ENCODE results near the gene POLR3H.

POLR3H gene

DNA sequence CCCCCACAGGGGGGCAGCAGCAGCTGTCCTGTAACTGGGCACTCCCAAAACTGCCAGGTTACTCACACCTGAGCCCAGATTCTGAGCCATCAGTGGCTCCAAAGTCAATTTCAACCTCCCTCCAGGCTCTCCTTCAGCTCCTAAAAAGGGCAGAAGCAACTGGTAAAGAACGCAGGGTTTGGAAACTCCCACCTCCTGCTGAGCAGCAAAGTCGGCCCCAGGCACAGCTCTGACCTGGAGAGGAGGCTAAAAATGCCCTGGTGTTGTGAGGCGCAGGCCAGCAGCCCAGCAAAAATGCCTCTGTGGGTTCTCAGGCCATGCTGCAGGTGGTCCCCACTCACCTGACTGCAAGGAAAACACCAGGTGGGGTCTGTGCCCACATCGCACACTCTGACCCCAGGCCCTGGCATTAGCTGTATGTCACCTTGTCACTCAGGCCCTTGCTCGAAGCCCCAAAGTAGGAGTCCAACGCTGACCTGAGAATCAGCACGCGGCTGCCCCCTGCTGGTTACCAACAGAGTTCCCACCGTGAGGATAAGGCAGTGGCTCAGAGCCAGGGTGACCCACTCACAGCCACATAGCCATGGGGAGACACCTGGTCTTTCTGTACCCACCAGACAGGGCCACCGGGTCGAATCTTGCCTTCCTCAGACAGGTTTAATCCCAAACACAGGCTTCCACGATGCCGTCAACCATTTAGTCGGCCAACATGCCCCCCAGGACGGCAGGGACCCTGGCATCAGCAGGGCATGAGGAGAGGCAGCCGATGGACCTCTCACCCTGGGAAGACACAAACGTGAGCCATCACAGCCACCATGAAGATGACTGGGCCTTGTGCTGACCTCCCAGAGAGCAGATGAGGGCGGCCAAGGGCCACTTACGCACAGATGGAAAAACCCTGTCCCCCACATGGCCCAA, 11.1 kb downstream of the POLR3H start:
- H3K9me3 ChIP-seq (ENCODE audit: control insufficient read depth, low read length) = no peaks in the 10 kb centered on the region
- DNase-seq (ENCODE audit: low read depth) = peak; percentile 81
- peaks cover 44% of the 10 kb centered on the region for H3K36me3 ChIP-seq (ENCODE audit: control insufficient read depth, insufficient read depth, low read length, severe bottlenecking)
- H3K9ac ChIP-seq (ENCODE audit: low read length) = no peak overlapping the region
- no peaks in the 10 kb centered on the region for H3K27me3 ChIP-seq (replicated peaks; ENCODE audit: control insufficient read depth, insufficient read depth, low read length)
- H3K4me1 ChIP-seq (ENCODE audit: control insufficient read depth, insufficient read depth, low read length) = no peaks in the 10 kb centered on the region
- no peak overlapping the region for H3K4me3 ChIP-seq (ENCODE audit: low read length)

- H3K4me1 ChIP-seq (ENCODE audit: control insufficient read depth, insufficient read depth, low read length) = no peaks in the 10 kb centered on the region
- peaks cover 57% of the 10 kb centered on the region for H3K36me3 ChIP-seq (ENCODE audit: control insufficient read depth, insufficient read depth, low read length, severe bottlenecking)
- no peak overlapping the region for H3K9ac ChIP-seq (ENCODE audit: low read length)
- no peaks in the 10 kb centered on the region for H3K27me3 ChIP-seq (replicated peaks; ENCODE audit: control insufficient read depth, insufficient read depth, low read length)
- H3K4me3 ChIP-seq (ENCODE audit: low read length) = no peak overlapping the region
- DNase-seq (ENCODE audit: low read depth) = no peak
- no peaks in the 10 kb centered on the region for H3K9me3 ChIP-seq (ENCODE audit: control insufficient read depth, low read length)
These were observed 12.4 kb downstream of the POLR3H start for GRCh38 chr22:41531715-41532477.

- Histone ChIP-seq H3K4me3 (ENCODE audit: low read length) (no peak overlapping the region), H3K9me3 (ENCODE audit: control insufficient read depth, low read length) (no peaks in the 10 kb centered on the region), H3K9ac (ENCODE audit: low read length) (no peak overlapping the region), H3K27me3 (replicated peaks; ENCODE audit: control insufficient read depth, insufficient read depth, low read length) (no peaks in the 10 kb centered on the region), H3K36me3 (ENCODE audit: control insufficient read depth, insufficient read depth, low read length, severe bottlenecking) (peaks cover 64% of the 10 kb centered on the region), H3K4me1 (ENCODE audit: control insufficient read depth, insufficient read depth, low read length) (peaks cover 4% of the 10 kb centered on the region)
- no peak for DNase-seq (ENCODE audit: low read depth)
These were observed 13.2 kb downstream of the POLR3H start for GRCh38 chr22:41530890-41531714.

- peaks cover 81% of the 10 kb centered on the region for H3K36me3 ChIP-seq (ENCODE audit: control insufficient read depth, insufficient read depth, low read length, severe bottlenecking)
- H3K9me3 ChIP-seq (ENCODE audit: control insufficient read depth, low read length) = no peaks in the 10 kb centered on the region
- no peak overlapping the region for H3K4me3 ChIP-seq (ENCODE audit: low read length)
These were observed 15.2 kb downstream of the POLR3H start for GRCh38 chr22:41528938-41529561.

GRCh38 chr22:41528132-41528766, 16.0 kb downstream of the POLR3H start:
- Histone ChIP-seq H3K36me3 (ENCODE audit: control insufficient read depth, insufficient read depth, low read length, severe bottlenecking) (peaks cover 87% of the 10 kb centered on the region), H3K4me1 (ENCODE audit: control insufficient read depth, insufficient read depth, low read length) (peaks cover 29% of the 10 kb centered on the region), H3K9ac (ENCODE audit: low read length) (no peak overlapping the region), H3K27me3 (replicated peaks; ENCODE audit: control insufficient read depth, insufficient read depth, low read length) (no peaks in the 10 kb centered on the region), H3K4me3 (ENCODE audit: low read length) (no peak overlapping the region), H3K9me3 (ENCODE audit: control insufficient read depth, low read length) (no peaks in the 10 kb centered on the region)
- no peak for DNase-seq (ENCODE audit: low read depth)

More at GRCh38 chr22:41528938-41529561, 15.2 kb downstream of the POLR3H start:
- no peak overlapping the region for H3K9ac ChIP-seq (ENCODE audit: low read length)
- H3K27me3 ChIP-seq (replicated peaks; ENCODE audit: control insufficient read depth, insufficient read depth, low read length) = no peaks in the 10 kb centered on the region
- DNase-seq (ENCODE audit: low read depth) = no peak
- H3K4me1 ChIP-seq (ENCODE audit: control insufficient read depth, insufficient read depth, low read length) = peaks cover 21% of the 10 kb centered on the region

GRCh38 chr22:41526830-41527799, 17.2 kb downstream of the POLR3H start:
- peaks cover 32% of the 10 kb centered on the region for H3K4me1 ChIP-seq (ENCODE audit: control insufficient read depth, insufficient read depth, low read length)
- no peak overlapping the region for H3K4me3 ChIP-seq (ENCODE audit: low read length)
- peak; percentile 59 for DNase-seq (ENCODE audit: low read depth)
- H3K9me3 ChIP-seq (ENCODE audit: control insufficient read depth, low read length) = no peaks in the 10 kb centered on the region
- H3K27me3 ChIP-seq (replicated peaks; ENCODE audit: control insufficient read depth, insufficient read depth, low read length) = no peaks in the 10 kb centered on the region
- H3K36me3 ChIP-seq (ENCODE audit: control insufficient read depth, insufficient read depth, low read length, severe bottlenecking) = peaks cover 88% of the 10 kb centered on the region
- no peak overlapping the region for H3K9ac ChIP-seq (ENCODE audit: low read length)

GRCh38 chr22:41526226-41526829, 17.9 kb downstream of the POLR3H start:
- no peak for DNase-seq (ENCODE audit: low read depth)
- peaks cover 81% of the 10 kb centered on the region for H3K36me3 ChIP-seq (ENCODE audit: control insufficient read depth, insufficient read depth, low read length, severe bottlenecking)

DNA sequence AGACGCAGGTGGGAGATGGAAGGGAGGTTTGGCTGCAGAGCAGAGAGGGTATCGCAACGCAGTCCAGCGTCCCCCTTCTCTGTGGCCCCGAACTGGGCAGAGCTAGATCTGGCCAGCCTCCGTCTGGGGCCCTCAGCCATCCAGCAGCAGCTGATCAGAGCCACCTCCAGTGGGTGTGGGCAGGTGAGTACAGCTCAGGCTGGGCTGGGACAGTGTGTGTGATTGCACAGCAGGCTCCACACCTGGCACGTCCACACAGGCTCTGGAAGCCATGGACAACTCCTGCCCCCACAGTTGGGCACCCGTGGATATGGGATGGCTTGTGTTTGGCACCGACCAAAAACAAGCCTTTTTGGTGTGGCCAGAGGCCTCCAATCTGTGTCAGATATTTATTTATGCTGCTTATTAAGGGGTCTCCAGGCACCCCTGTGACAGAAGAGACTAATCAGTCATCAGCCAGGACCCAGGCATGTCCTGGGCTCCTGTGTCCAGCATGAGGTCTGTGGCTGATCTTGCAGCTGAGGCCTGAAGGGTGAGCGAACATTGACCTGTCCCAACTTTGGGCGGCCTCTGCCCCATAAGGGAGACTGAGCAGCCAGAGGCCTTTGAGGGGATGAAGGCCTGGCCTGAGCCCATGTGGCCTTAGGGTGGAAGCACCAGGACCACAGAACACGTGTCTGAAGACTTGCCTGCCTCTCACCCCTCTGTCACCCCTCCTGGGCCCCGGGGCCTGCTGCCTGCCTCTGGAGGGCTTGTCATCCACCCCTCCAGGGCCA, 18.6 kb downstream of the POLR3H start:
- H3K9me3 ChIP-seq (ENCODE audit: control insufficient read depth, low read length) = no peaks in the 10 kb centered on the region
- peaks cover 32% of the 10 kb centered on the region for H3K4me1 ChIP-seq (ENCODE audit: control insufficient read depth, insufficient read depth, low read length)
- no peak for DNase-seq (ENCODE audit: low read depth)
- no peak overlapping the region for H3K4me3 ChIP-seq (ENCODE audit: low read length)
- H3K9ac ChIP-seq (ENCODE audit: low read length) = peak overlapping the region; percentile 80
- H3K27me3 ChIP-seq (replicated peaks; ENCODE audit: control insufficient read depth, insufficient read depth, low read length) = no peaks in the 10 kb centered on the region
- H3K36me3 ChIP-seq (ENCODE audit: control insufficient read depth, insufficient read depth, low read length, severe bottlenecking) = peaks cover 81% of the 10 kb centered on the region

More at GRCh38 chr22:41526226-41526829, 17.9 kb downstream of the POLR3H start:
- Histone ChIP-seq H3K9ac (ENCODE audit: low read length) (peak overlapping the region; percentile 80), H3K27me3 (replicated peaks; ENCODE audit: control insufficient read depth, insufficient read depth, low read length) (no peaks in the 10 kb centered on the region), H3K4me3 (ENCODE audit: low read length) (no peak overlapping the region), H3K4me1 (ENCODE audit: control insufficient read depth, insufficient read depth, low read length) (peaks cover 32% of the 10 kb centered on the region), H3K9me3 (ENCODE audit: control insufficient read depth, low read length) (no peaks in the 10 kb centered on the region)
